Measurements from ENCODE around the gene C3orf20. TPM values are rescaled to one million over a fixed set of nuclear protein-coding genes. Genes with fewer than 3 reads are reported as not detected.

The C3orf20 gene
- total RNA-seq, 1 experiment from 2014 or later, result not detected

DNA sequence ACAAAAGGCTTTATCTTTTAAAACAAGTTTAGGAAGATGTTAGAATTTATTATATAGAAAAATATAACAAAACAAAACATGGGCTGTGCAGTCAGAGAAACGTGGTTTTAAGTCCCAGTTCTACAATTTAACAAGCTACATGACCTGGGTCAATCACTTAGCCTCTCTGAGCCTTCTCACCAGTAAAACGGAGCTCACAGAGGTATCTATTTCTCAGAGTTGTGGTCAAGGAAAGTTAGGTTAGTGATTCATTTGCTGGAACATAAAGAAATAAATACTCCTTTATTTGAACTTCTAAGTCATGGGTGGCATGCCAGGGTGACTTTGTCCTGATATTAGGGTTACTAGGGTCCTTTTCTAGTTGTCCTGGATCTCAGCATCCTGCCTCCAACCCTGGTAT, 34.2 kb upstream of the C3orf20 start:
- ATAC-seq (no peak), DNase-seq (ENCODE audit: low spot score) (no peak)
- ChIA-PET POLR2A (no interaction called here), CTCF (no interaction called here)
- no peak overlapping the region for H3K27ac Mint-ChIP-seq
- H3K27me3 Mint-ChIP-seq (ENCODE audit: low read depth), result peaks cover 34% of the 10 kb centered on the region
- peaks cover 4% of the 10 kb centered on the region; the same call in 1 of the 2 replicates for H3K4me1 Mint-ChIP-seq
- H3K4me3 Mint-ChIP-seq, result no peak overlapping the region
- H3K36me3 Mint-ChIP-seq, result no peaks in the 10 kb centered on the region
- no peaks in the 10 kb centered on the region for H3K9me3 Mint-ChIP-seq
- TF ChIP-seq IRF2 (CRISPR knock-in tag; IDR thresholded peaks at IDR 0.05; ENCODE audit: borderline replicate concordance, low read depth), result no peak
- no peak for TF ChIP-seq ZNF671 (CRISPR knock-in tag; IDR thresholded peaks at IDR 0.05)
- TF ChIP-seq SMAD3 (CRISPR knock-in tag; IDR thresholded peaks at IDR 0.05; ENCODE audit: borderline replicate concordance), result no peak
- TF ChIP-seq NFYB (CRISPR knock-in tag; conservative IDR thresholded peaks at IDR 0.05; ENCODE audit: low read depth), result no peak
- TF ChIP-seq ZNF416 (CRISPR knock-in tag; IDR thresholded peaks at IDR 0.05), result no peak
- TF ChIP-seq MYBL2 (CRISPR knock-in tag; IDR thresholded peaks at IDR 0.05), result no peak
- no peak for TF ChIP-seq SP1 (CRISPR knock-in tag; conservative IDR thresholded peaks at IDR 0.05)

DNA sequence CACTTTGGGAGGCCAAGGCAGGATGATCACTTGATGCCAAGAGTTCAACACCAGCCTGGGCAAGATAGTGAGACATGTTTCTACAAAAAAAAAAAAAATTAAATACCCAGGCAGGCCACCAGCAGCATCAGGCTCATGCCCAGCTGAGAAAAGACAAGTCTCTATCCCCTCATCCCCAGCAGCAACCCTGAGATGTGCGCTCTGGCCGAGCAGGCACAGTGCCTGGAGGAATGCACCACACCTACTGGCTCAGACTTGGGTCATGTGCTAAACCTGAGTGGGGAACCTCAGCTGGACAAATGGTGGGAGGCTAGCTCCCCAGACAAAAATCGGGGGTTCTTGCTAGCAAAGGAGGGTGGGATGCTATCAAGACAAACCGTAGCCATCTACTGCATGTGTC, 33.6 kb upstream of the C3orf20 start:
- Mint-ChIP-seq H3K4me1 (peaks cover 4% of the 10 kb centered on the region; the same call in 1 of the 2 replicates), H3K4me3 (no peak overlapping the region), H3K36me3 (no peaks in the 10 kb centered on the region), H3K27me3 (ENCODE audit: low read depth) (peaks cover 32% of the 10 kb centered on the region), H3K9me3 (no peaks in the 10 kb centered on the region), H3K27ac (no peak overlapping the region)
- no peak for ATAC-seq
- ChIA-PET CTCF (no interaction called here), POLR2A (no interaction called here)
- TF ChIP-seq ZNF423 (CRISPR knock-in tag; IDR thresholded peaks at IDR 0.05) (no peak), CREM (CRISPR knock-in tag; IDR thresholded peaks at IDR 0.05) (no peak), TEAD4 (CRISPR knock-in tag; IDR thresholded peaks at IDR 0.05) (no peak), TCF7 (CRISPR knock-in tag; IDR thresholded peaks at IDR 0.05; ENCODE audit: low read depth) (no peak), NFYB (CRISPR knock-in tag; conservative IDR thresholded peaks at IDR 0.05; ENCODE audit: low read depth) (no peak), SMAD4 (CRISPR knock-in tag; IDR thresholded peaks at IDR 0.05) (no peak), ELF4 (CRISPR knock-in tag; IDR thresholded peaks at IDR 0.05; ENCODE audit: low read depth) (no peak), ZNF263 (CRISPR knock-in tag; IDR thresholded peaks at IDR 0.05; ENCODE audit: low read depth) (no peak)
- TF ChIP-seq, protein P1, sequence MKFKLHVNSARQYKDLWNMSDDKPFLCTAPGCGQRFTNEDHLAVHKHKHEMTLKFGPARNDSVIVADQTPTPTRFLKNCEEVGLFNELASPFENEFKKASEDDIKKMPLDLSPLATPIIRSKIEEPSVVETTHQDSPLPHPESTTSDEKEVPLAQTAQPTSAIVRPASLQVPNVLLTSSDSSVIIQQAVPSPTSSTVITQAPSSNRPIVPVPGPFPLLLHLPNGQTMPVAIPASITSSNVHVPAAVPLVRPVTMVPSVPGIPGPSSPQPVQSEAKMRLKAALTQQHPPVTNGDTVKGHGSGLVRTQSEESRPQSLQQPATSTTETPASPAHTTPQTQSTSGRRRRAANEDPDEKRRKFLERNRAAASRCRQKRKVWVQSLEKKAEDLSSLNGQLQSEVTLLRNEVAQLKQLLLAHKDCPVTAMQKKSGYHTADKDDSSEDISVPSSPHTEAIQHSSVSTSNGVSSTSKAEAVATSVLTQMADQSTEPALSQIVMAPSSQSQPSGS (CRISPR knock-in tag; IDR thresholded peaks at IDR 0.05; ENCODE audit: borderline replicate concordance, low read depth), result no peak
- TF ChIP-seq, protein P2, sequence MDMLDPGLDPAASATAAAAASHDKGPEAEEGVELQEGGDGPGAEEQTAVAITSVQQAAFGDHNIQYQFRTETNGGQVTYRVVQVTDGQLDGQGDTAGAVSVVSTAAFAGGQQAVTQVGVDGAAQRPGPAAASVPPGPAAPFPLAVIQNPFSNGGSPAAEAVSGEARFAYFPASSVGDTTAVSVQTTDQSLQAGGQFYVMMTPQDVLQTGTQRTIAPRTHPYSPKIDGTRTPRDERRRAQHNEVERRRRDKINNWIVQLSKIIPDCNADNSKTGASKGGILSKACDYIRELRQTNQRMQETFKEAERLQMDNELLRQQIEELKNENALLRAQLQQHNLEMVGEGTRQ (CRISPR knock-in tag; IDR thresholded peaks at IDR 0.05), result no peak
- TF ChIP-seq, protein P3, sequence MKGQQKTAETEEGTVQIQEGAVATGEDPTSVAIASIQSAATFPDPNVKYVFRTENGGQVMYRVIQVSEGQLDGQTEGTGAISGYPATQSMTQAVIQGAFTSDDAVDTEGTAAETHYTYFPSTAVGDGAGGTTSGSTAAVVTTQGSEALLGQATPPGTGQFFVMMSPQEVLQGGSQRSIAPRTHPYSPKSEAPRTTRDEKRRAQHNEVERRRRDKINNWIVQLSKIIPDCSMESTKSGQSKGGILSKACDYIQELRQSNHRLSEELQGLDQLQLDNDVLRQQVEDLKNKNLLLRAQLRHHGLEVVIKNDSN (CRISPR knock-in tag; IDR thresholded peaks at IDR 0.05), result no peak
- TF ChIP-seq, protein P4, sequence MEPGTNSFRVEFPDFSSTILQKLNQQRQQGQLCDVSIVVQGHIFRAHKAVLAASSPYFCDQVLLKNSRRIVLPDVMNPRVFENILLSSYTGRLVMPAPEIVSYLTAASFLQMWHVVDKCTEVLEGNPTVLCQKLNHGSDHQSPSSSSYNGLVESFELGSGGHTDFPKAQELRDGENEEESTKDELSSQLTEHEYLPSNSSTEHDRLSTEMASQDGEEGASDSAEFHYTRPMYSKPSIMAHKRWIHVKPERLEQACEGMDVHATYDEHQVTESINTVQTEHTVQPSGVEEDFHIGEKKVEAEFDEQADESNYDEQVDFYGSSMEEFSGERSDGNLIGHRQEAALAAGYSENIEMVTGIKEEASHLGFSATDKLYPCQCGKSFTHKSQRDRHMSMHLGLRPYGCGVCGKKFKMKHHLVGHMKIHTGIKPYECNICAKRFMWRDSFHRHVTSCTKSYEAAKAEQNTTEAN (CRISPR knock-in tag; IDR thresholded peaks at IDR 0.05), result no peak
- TF ChIP-seq, protein P5, sequence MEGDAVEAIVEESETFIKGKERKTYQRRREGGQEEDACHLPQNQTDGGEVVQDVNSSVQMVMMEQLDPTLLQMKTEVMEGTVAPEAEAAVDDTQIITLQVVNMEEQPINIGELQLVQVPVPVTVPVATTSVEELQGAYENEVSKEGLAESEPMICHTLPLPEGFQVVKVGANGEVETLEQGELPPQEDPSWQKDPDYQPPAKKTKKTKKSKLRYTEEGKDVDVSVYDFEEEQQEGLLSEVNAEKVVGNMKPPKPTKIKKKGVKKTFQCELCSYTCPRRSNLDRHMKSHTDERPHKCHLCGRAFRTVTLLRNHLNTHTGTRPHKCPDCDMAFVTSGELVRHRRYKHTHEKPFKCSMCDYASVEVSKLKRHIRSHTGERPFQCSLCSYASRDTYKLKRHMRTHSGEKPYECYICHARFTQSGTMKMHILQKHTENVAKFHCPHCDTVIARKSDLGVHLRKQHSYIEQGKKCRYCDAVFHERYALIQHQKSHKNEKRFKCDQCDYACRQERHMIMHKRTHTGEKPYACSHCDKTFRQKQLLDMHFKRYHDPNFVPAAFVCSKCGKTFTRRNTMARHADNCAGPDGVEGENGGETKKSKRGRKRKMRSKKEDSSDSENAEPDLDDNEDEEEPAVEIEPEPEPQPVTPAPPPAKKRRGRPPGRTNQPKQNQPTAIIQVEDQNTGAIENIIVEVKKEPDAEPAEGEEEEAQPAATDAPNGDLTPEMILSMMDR (IDR thresholded peaks at IDR 0.05), result no peak
- no peak for DNase-seq (ENCODE audit: low spot score)

Measured in WTC11 (cell line).